HepG2 (cell line): Measurements from ENCODE around the gene ZBED5. TPM values are rescaled to one million over a fixed set of nuclear protein-coding genes. Genes with fewer than 3 reads are reported as not detected.

ENCODE experiments used
- ATAC-seq: fragments of 200-7000 bp; cut with Tn5 transposase; 3 replicates; pipeline ENCODE4 v1.9.1; 2020; ENCODE audit warnings: mild to moderate bottlenecking, moderate library complexity
- Bru-seq: library from RNA; stranded (reverse); fragments of 400-500 nt; gene quantifications from one replicate; lab custom pipeline; 2021; lab: Mats Ljungman, UMichigan
- BruChase-seq, 2 experiments: library from RNA; stranded (reverse); fragments of 400-500 nt; gene quantifications; one replicate each; lab custom pipeline; 2021; lab: Mats Ljungman, UMichigan
- BruUV-seq: library from RNA; stranded (reverse); fragments of 400-500 nt; replicated peaks from 2 replicates; lab custom pipeline; 2021; lab: Mats Ljungman, UMichigan
- CTCF ChIA-PET: fragments of 300-600 bp; formaldehyde crosslinking; extraction: SDS; loops from one replicate; lab custom pipeline; 2021; ENCODE audit warnings: low total read pairs, inconsistent platforms, low intra/inter-chr PET ratio; lab: Yijun Ruan, JAX
- POLR2A ChIA-PET: fragments of 350-600 bp; sonication (Branson Sonifier 250); formaldehyde crosslinking; loops from one replicate; lab custom pipeline; 2020; ENCODE audit warnings: antibody characterized with exemption, inconsistent platforms; lab: Yijun Ruan, JAX
- DNase-seq: peaks from one replicate; pipeline ENCODE4 v3.0.0-alpha.2; 2015; ENCODE audit warnings: low spot score
- FAIRE-seq: peaks from 3 replicates; lab custom pipeline; 2011; peaks lifted over from hg19 to GRCh38; lab: Jason Lieb, UNC
- H2AFZ ChIP-seq: one replicate; pipeline ENCODE4 v1.6.1; 2011; ENCODE audit warnings: low read length, inconsistent platforms
- H3K27ac ChIP-seq: fragments of 300-600 bp; 3 replicates; pipeline ENCODE4 v1.8.0; 2011; ENCODE audit warnings: mixed run types, mild to moderate bottlenecking, mixed read lengths, low read length, inconsistent platforms; ENCODE audit not compliant: insufficient read depth; ENCODE audit errors: extremely low read length
- H3K27me3 ChIP-seq, 2 experiments: fragments of 200-600 bp in 1 of 2; 2 replicates in 1 of 2; 3 replicates in 1 of 2; pipeline versions ENCODE4 v1.6.0 to v1.8.0; 2011; ENCODE audit warnings: low read length in 2 of 2, mild to moderate bottlenecking in 2 of 2, moderate library complexity in 2 of 2, inconsistent platforms in 1 of 2; ENCODE audit not compliant: insufficient read depth in 2 of 2, control insufficient read depth in 1 of 2
- H3K36me3 ChIP-seq, 2 experiments: fragments of 200-600 bp in 1 of 2; replicated peaks in 1 of 2; 2 replicates in 1 of 2; 3 replicates in 1 of 2; pipeline versions ENCODE4 v1.5.1 to v1.8.0; 2011; ENCODE audit warnings: low read length in 2 of 2, inconsistent platforms in 1 of 2; ENCODE audit not compliant: insufficient read depth in 2 of 2, control insufficient read depth in 1 of 2
- H3K4me1 ChIP-seq: 2 replicates; pipeline ENCODE4 v1.5.1; 2012; ENCODE audit warnings: low read length, inconsistent platforms; ENCODE audit not compliant: insufficient read depth
- H3K4me2 ChIP-seq: 2 replicates; pipeline ENCODE4 v1.6.0; 2011; ENCODE audit warnings: low read depth, low read length, inconsistent platforms
- H3K4me3 ChIP-seq, 3 experiments: fragments of 200-600 bp in 1 of 3; sonication (generic), shearing (Covaris generic) in 1 of 3; replicated peaks in 1 of 3; 2 replicates each; pipeline ENCODE4 v1.5.1; 2011 to 2016; ENCODE audit warnings: low read length in 3 of 3, inconsistent platforms in 2 of 3, low read depth in 2 of 3, mild to moderate bottlenecking in 2 of 3, control low read depth in 1 of 3, mixed read lengths in 1 of 3; ENCODE audit not compliant: insufficient read depth in 1 of 3
- H3K79me2 ChIP-seq: one replicate; pipeline ENCODE4 v1.6.1; 2011; ENCODE audit warnings: low read length, inconsistent platforms; ENCODE audit not compliant: insufficient read depth
- H3K9ac ChIP-seq: 2 replicates; pipeline ENCODE4 v1.6.0; 2011; ENCODE audit warnings: mild to moderate bottlenecking, low read depth, low read length, inconsistent platforms; ENCODE audit not compliant: insufficient read depth
- H3K9me3 ChIP-seq: 2 replicates; pipeline ENCODE4 v1.5.1; 2012; ENCODE audit warnings: mild to moderate bottlenecking, low read length
- H4K20me1 ChIP-seq: 2 replicates; pipeline ENCODE4 v1.6.0; 2011; ENCODE audit warnings: inconsistent platforms, mild to moderate bottlenecking, low read length, moderate library complexity; ENCODE audit not compliant: insufficient read depth
- HMG20B ChIP-seq: conservative IDR thresholded peaks from 2 replicates; pipeline ENCODE4 v1.6.1; 2016; ENCODE audit warnings: missing genetic modification reagents, missing compliant biosample characterization
- NFE2L1 ChIP-seq: sonication (generic); formaldehyde crosslinking; IDR thresholded peaks from 2 replicates; pipeline ENCODE4 v1.4.0; 2020; ENCODE audit warnings: missing genetic modification reagents, mild to moderate bottlenecking, borderline replicate concordance
- ZNF460 ChIP-seq: sonication (generic); formaldehyde crosslinking; IDR thresholded peaks from 2 replicates; pipeline ENCODE4 v1.5.1; 2020; ENCODE audit warnings: missing genetic modification reagents, mild to moderate bottlenecking, borderline replicate concordance
- WGBS: methylation state at CpG from one replicate; pipeline ENCODE4 v1.1.6; 2017; ENCODE audit warnings: low lambda C conversion rate; 5-methylcytosine and 5-hydroxymethylcytosine counted together
- in situ Hi-C: cut with HindIII; loops from 2 replicates; pipeline ENCODE4 v1.10.0; 2017; ENCODE audit warnings: low pct_unique_long_range_greater_than_20kb; ENCODE audit not compliant: extremely low pct_ligation_motif_present
- intact Hi-C: fragments of 100-400 bp; cut with micrococcal nuclease; formaldehyde crosslinking; loops from one replicate; pipeline ENCODE4 v1.10.0; 2022; ENCODE audit not compliant: unreplicated experiment
- long read RNA-seq, 2 experiments: library from RNA in 1 of 2; library from polyadenylated mRNA in 1 of 2; stranded (forward) in 1 of 2; unstranded in 1 of 2; transcript quantifications; one replicate each; pipeline ENCODE4 v2.0.0, GENCODE V29; 2019 to 2022
- polyA minus RNA-seq, 3 experiments: library from RNA; depleted of rRNA, polyadenylated mRNA; stranded (reverse); fragments of >200 nt; gene quantifications; 2 replicates each; pipeline ENCODE4 v1.2.3, GENCODE V29; 2011; ENCODE audit warnings: low replicate concordance in 1 of 3
- polyA plus RNA-seq, 8 experiments: library from polyadenylated mRNA; depleted of rRNA in 3 of 8; stranded (reverse) in 7 of 8; unstranded in 1 of 8; fragments of >200 nt; fragmentation: Illumina TruSeq in 4 of 8; extraction: Trizol in 4 of 8; gene quantifications; 2 replicates each; pipeline versions ENCODE4 v1.2.1 to v1.2.3, GENCODE V29; 2011 to 2016; ENCODE audit warnings: low read depth in 4 of 8, missing spikeins in 1 of 8, mixed read lengths in 1 of 8; ENCODE audit not compliant: insufficient read depth in 1 of 8
- total RNA-seq, 5 experiments: library from RNA; depleted of rRNA; stranded (reverse); fragments of >200 nt; fragmentation: Illumina TruSeq; extraction: Trizol; gene quantifications; 2 replicates each; pipeline ENCODE4 v1.2.3, GENCODE V29; 2016; ENCODE audit warnings: low read depth in 1 of 5
- TF ChIP-seq, protein P1 (sequence below): sonication (generic); formaldehyde crosslinking; IDR thresholded peaks from 2 replicates; pipeline ENCODE4 v1.4.0; 2020; ENCODE audit warnings: missing genetic modification reagents, borderline replicate concordance
- TF ChIP-seq, protein P2 (sequence below): sonication (generic); formaldehyde crosslinking; IDR thresholded peaks from 2 replicates; pipeline ENCODE4 v1.5.0; 2020; ENCODE audit warnings: mild to moderate bottlenecking, missing genetic modification reagents, borderline replicate concordance

Gene ZBED5
- total RNA-seq (2016; rRNA removed; fragmentation: Illumina TruSeq; extraction: Trizol) (11.7 and 18.2 TPM in 2 replicates), polyA plus RNA-seq (2011; rRNA removed) (30.4 and 38.6 TPM in 2 replicates), polyA minus RNA-seq (2011; rRNA and poly(A)+ RNA removed; ENCODE audit: low replicate concordance) (122 and 258 TPM in 2 replicates), Bru-seq, nascent RNA (percentile 95 among the genes with signal in this experiment), BruChase-seq, experiment 1, labeled RNA remaining after a 6-hour chase (percentile 77 among the genes with signal in this experiment), BruChase-seq, experiment 2, labeled RNA remaining after a 2-hour chase (percentile 94 among the genes with signal in this experiment)
- total RNA-seq (2016; cell fraction: cytosol; rRNA removed; fragmentation: Illumina TruSeq; extraction: Trizol; ENCODE audit: low read depth): 2.6 and 3.5 TPM in 2 replicates
- 12.8 and 16.3 TPM in 2 replicates for total RNA-seq (2016; cell fraction: insoluble cytoplasmic fraction; rRNA removed; fragmentation: Illumina TruSeq; extraction: Trizol)
- total RNA-seq (2016; cell fraction: membrane; rRNA removed; fragmentation: Illumina TruSeq; extraction: Trizol): 7.1 and 8.0 TPM in 2 replicates
- total RNA-seq (2016; cell fraction: nucleus; rRNA removed; fragmentation: Illumina TruSeq; extraction: Trizol): 41.6 and 42.3 TPM in 2 replicates
- polyA plus RNA-seq (2011; cell fraction: cytosol; rRNA removed): 12.1 and 15.9 TPM in 2 replicates
- polyA plus RNA-seq (2011; cell fraction: nucleus; rRNA removed): 32.3 and 43.5 TPM in 2 replicates
- polyA plus RNA-seq (2012): 13.2 and 15.8 TPM in 2 replicates
- polyA plus RNA-seq (2016; cell fraction: cytosol; fragmentation: Illumina TruSeq; extraction: Trizol; ENCODE audit: low read depth): 0.96 and 1.2 TPM in 2 replicates
- polyA plus RNA-seq (2016; cell fraction: insoluble cytoplasmic fraction; fragmentation: Illumina TruSeq; extraction: Trizol; ENCODE audit: low read depth): 14.0 and 15.2 TPM in 2 replicates
- polyA plus RNA-seq (2016; cell fraction: membrane; fragmentation: Illumina TruSeq; extraction: Trizol; ENCODE audit: low read depth): 2.6 and 3.1 TPM in 2 replicates
- polyA plus RNA-seq (2016; cell fraction: nucleus; fragmentation: Illumina TruSeq; extraction: Trizol; ENCODE audit: insufficient read depth, low read depth): 70.9 and 72.1 TPM in 2 replicates
- 15.7 and 19.7 TPM in 2 replicates for polyA minus RNA-seq (2011; cell fraction: cytosol; rRNA and poly(A)+ RNA removed)
- polyA minus RNA-seq (2011; cell fraction: nucleus; rRNA and poly(A)+ RNA removed): 88.1 and 103 TPM in 2 replicates
- long read RNA-seq, experiment 1, partial matches to known transcripts: 0 of 8 reads
- long read RNA-seq, experiment 1, other reads (novel, unspliced or antisense): 2 of 8 reads
- long read RNA-seq, experiment 2, partial matches to known transcripts: 0 of 20 reads
- long read RNA-seq, experiment 2, other reads (novel, unspliced or antisense): 16 of 20 reads

DNA sequence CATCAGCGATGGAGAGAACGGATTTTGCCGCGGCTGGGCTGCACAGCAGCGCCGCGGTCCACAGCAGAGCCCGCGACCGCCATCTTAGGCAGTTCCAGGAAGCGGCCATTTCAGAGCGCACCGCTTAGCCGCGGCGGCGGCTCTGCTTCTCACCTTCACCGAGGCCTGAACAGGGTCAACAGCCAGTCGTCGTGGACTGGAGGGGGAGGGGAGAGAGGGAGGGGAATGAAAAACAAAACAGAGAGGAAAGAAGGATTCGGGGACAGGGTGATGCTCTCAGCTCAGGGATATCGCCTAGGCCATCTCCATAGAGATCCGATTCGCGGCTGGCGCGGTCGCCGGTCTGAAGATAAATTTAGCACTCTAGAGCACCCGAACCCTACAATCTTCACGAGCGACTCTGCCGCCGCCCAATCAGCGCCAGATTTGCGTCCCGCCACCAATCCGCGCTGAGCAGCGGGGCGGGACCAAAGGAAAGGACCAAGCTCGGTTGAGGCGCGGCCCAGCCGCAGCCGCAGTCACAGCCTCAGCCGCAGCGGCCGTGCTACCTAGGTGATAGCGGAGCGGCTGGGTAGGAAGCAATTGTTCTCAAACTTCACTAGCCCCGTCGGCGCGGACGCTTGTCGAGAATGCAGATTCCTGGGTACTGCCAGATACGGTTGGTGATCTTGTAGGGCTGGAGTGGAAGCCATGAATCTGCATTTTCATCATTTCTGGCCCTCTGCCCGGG, at the start of gene ZBED5:
ZBED5 (minus strand) TSS at position 345 of the 730 bp plus-strand sequence. CDS start 3,108 bp downstream, outside the sequence.
- peak within 1 kb of the TSS; percentile 52 for H2AFZ ChIP-seq
- H3K9me3 ChIP-seq: no peaks in the 10 kb centered on the region
- FAIRE-seq (peak; percentile 58), ATAC-seq (peak; percentile 97), DNase-seq (peak; percentile 92)
- POLR2A ChIA-PET: interaction anchor here (0.5 to 3.3 kb wide), 21 partner anchors 9 to 553 kb away, joined by 3 to 130 read pairs (median 4); partner anchors contain the start of genes ADM, CTR9, EIF4G2 and RNF141
- H3K36me3 ChIP-seq: peaks cover 9 to 24% of the 10 kb centered on the region in 2 experiments
- H3K9ac ChIP-seq: peak within 1 kb of the TSS; percentile 84
- peak within 1 kb of the TSS; percentile 81 for H3K4me2 ChIP-seq
- no peaks in the 10 kb centered on the region for H4K20me1 ChIP-seq
- H3K79me2 ChIP-seq: peaks cover 28% of the 10 kb centered on the region
- WGBS: 1% methylated on average over 41 of the region's 59 CpGs
- intact Hi-C loops: loop anchor here (2.0 kb wide), 1 partner anchor 49 kb away; the partner anchor contains the start of gene EIF4G2
- peak within 1 kb of the TSS; percentile 81 to 90 (median 87) for H3K4me3 ChIP-seq
- BruUV-seq: no TSS peak
- in situ Hi-C loops: loop anchor here (5.0 kb wide), 1 partner anchor 51 kb away; the partner anchor contains the start of gene EIF4G2
- CTCF ChIA-PET: no interaction called here
- H3K27ac ChIP-seq: peak within 1 kb of the TSS; percentile 92
- H3K4me1 ChIP-seq: peaks cover 22% of the 10 kb centered on the region
- no peaks in the 10 kb centered on the region; a peak in 1 of 5 replicates for H3K27me3 ChIP-seq
- TF ChIP-seq HMG20B (CRISPR knock-in tag) (no peak), NFE2L1 (CRISPR knock-in tag) (no peak), ZNF460 (CRISPR knock-in tag) (no peak)
- TF ChIP-seq, protein P1, sequence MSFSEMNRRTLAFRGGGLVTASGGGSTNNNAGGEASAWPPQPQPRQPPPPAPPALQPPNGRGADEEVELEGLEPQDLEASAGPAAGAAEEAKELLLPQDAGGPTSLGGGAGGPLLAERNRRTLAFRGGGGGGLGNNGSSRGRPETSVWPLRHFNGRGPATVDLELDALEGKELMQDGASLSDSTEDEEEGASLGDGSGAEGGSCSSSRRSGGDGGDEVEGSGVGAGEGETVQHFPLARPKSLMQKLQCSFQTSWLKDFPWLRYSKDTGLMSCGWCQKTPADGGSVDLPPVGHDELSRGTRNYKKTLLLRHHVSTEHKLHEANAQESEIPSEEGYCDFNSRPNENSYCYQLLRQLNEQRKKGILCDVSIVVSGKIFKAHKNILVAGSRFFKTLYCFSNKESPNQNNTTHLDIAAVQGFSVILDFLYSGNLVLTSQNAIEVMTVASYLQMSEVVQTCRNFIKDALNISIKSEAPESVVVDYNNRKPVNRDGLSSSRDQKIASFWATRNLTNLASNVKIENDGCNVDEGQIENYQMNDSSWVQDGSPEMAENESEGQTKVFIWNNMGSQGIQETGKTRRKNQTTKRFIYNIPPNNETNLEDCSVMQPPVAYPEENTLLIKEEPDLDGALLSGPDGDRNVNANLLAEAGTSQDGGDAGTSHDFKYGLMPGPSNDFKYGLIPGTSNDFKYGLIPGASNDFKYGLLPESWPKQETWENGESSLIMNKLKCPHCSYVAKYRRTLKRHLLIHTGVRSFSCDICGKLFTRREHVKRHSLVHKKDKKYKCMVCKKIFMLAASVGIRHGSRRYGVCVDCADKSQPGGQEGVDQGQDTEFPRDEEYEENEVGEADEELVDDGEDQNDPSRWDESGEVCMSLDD (CRISPR knock-in tag): no peak
- TF ChIP-seq, protein P2, sequence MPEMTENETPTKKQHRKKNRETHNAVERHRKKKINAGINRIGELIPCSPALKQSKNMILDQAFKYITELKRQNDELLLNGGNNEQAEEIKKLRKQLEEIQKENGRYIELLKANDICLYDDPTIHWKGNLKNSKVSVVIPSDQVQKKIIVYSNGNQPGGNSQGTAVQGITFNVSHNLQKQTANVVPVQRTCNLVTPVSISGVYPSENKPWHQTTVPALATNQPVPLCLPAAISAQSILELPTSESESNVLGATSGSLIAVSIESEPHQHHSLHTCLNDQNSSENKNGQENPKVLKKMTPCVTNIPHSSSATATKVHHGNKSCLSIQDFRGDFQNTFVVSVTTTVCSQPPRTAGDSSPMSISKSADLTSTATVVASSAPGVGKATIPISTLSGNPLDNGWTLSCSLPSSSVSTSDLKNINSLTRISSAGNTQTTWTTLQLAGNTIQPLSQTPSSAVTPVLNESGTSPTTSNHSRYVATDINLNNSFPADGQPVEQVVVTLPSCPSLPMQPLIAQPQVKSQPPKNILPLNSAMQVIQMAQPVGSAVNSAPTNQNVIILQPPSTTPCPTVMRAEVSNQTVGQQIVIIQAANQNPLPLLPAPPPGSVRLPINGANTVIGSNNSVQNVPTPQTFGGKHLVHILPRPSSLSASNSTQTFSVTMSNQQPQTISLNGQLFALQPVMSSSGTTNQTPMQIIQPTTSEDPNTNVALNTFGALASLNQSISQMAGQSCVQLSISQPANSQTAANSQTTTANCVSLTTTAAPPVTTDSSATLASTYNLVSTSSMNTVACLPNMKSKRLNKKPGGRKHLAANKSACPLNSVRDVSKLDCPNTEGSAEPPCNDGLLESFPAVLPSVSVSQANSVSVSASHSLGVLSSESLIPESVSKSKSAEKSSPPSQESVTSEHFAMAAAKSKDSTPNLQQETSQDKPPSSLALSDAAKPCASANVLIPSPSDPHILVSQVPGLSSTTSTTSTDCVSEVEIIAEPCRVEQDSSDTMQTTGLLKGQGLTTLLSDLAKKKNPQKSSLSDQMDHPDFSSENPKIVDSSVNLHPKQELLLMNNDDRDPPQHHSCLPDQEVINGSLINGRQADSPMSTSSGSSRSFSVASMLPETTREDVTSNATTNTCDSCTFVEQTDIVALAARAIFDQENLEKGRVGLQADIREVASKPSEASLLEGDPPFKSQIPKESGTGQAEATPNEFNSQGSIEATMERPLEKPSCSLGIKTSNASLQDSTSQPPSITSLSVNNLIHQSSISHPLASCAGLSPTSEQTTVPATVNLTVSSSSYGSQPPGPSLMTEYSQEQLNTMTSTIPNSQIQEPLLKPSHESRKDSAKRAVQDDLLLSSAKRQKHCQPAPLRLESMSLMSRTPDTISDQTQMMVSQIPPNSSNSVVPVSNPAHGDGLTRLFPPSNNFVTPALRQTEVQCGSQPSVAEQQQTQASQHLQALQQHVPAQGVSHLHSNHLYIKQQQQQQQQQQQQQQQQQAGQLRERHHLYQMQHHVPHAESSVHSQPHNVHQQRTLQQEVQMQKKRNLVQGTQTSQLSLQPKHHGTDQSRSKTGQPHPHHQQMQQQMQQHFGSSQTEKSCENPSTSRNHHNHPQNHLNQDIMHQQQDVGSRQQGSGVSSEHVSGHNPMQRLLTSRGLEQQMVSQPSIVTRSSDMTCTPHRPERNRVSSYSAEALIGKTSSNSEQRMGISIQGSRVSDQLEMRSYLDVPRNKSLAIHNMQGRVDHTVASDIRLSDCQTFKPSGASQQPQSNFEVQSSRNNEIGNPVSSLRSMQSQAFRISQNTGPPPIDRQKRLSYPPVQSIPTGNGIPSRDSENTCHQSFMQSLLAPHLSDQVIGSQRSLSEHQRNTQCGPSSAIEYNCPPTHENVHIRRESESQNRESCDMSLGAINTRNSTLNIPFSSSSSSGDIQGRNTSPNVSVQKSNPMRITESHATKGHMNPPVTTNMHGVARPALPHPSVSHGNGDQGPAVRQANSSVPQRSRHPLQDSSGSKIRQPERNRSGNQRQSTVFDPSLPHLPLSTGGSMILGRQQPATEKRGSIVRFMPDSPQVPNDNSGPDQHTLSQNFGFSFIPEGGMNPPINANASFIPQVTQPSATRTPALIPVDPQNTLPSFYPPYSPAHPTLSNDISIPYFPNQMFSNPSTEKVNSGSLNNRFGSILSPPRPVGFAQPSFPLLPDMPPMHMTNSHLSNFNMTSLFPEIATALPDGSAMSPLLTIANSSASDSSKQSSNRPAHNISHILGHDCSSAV (CRISPR knock-in tag): peak; percentile 64; the same call in 1 of the 2 replicates
